ENCODE measurements around the gene TMEM267. TPM values are rescaled to one million over a fixed set of nuclear protein-coding genes. Genes with fewer than 3 reads are reported as not detected.
"Not testable (repeated sequence)": the region's sequence is repeated elsewhere in the genome, so short reads cannot be mapped to it uniquely, and the experiment has no call there.

The TMEM267 gene
- total RNA-seq, 1 experiment from 2014 or later: 6.0 TPM

GRCh38 chr5:43427306-43427705 is 56.4 kb downstream of the TMEM267 start (continued):
- no peak for TF ChIP-seq ZNF512 (CRISPR knock-in tag; IDR thresholded peaks at IDR 0.05; ENCODE audit: borderline replicate concordance)
- no peak for TF ChIP-seq NR2C2 (CRISPR knock-in tag; IDR thresholded peaks at IDR 0.05)

GRCh38 chr5:43425983-43426382 is 57.7 kb downstream of the TMEM267 start:
- Mint-ChIP-seq H3K9me3 (peaks cover 16% of the 10 kb centered on the region), H3K27ac (no peak overlapping the region), H3K36me3 (no peaks in the 10 kb centered on the region; the same call in none of the 2 replicates), H3K4me1 (no peaks in the 10 kb centered on the region), H3K27me3 (ENCODE audit: low read depth) (peaks cover 4% of the 10 kb centered on the region; the same call in 1 of the 2 replicates), H3K4me3 (no peak overlapping the region)
- DNase-seq (ENCODE audit: low spot score) (no peak), ATAC-seq (no peak)
- TF ChIP-seq HMGA2 (CRISPR knock-in tag; IDR thresholded peaks at IDR 0.05) (no peak), TCF7 (CRISPR knock-in tag; IDR thresholded peaks at IDR 0.05; ENCODE audit: low read depth) (no peak)
- ChIA-PET CTCF (no interaction called here), POLR2A (no interaction called here)

- H3K4me1 Mint-ChIP-seq; H3K27ac Mint-ChIP-seq; H3K36me3 Mint-ChIP-seq; DNase-seq (ENCODE audit: low spot score); ATAC-seq; CTCF ChIA-PET; H3K27me3 Mint-ChIP-seq (ENCODE audit: low read depth); H3K4me3 Mint-ChIP-seq; POLR2A ChIA-PET: not testable (repeated sequence)
- peaks cover 16% of the 10 kb centered on the region for H3K9me3 Mint-ChIP-seq
These were observed 60.6 kb downstream of the TMEM267 start for GRCh38 chr5:43423086-43423485.

- Mint-ChIP-seq H3K27me3 (ENCODE audit: low read depth) (peaks cover 4% of the 10 kb centered on the region; the same call in 1 of the 2 replicates), H3K36me3 (no peaks in the 10 kb centered on the region; the same call in none of the 2 replicates), H3K27ac (no peak overlapping the region), H3K9me3 (peaks cover 13% of the 10 kb centered on the region), H3K4me3 (no peak overlapping the region), H3K4me1 (peaks cover 4% of the 10 kb centered on the region)
- DNase-seq (ENCODE audit: low spot score) (no peak), ATAC-seq (no peak)
- POLR2A ChIA-PET: interaction anchor here (0.6 kb wide), 1 partner anchor 107 kb away, joined by 3 read pairs; no protein-coding TSS in a partner anchor
- TF ChIP-seq ZBTB21 (CRISPR knock-in tag; IDR thresholded peaks at IDR 0.05; ENCODE audit: borderline replicate concordance): no peak
- TF ChIP-seq ESRRA (CRISPR knock-in tag; IDR thresholded peaks at IDR 0.05; ENCODE audit: borderline replicate concordance): no peak
- no peak for TF ChIP-seq OVOL2 (CRISPR knock-in tag; IDR thresholded peaks at IDR 0.05; ENCODE audit: borderline replicate concordance)
- no peak for TF ChIP-seq TEAD4 (CRISPR knock-in tag; IDR thresholded peaks at IDR 0.05)
- TF ChIP-seq HMGA2 (CRISPR knock-in tag; IDR thresholded peaks at IDR 0.05): no peak
- CTCF ChIA-PET: no interaction called here
These were observed 61.5 kb downstream of the TMEM267 start for GRCh38 chr5:43422143-43422542.

GRCh38 chr5:43421450-43422133 is 62.1 kb downstream of the TMEM267 start:
- peaks cover 4% of the 10 kb centered on the region for H3K4me1 Mint-ChIP-seq
- CTCF ChIA-PET: interaction anchor here (1.4 kb wide), 1 partner anchor 62 kb away, joined by 8 read pairs; the partner anchor contains the start of gene TMEM267
- H3K27ac Mint-ChIP-seq: no peak overlapping the region
- no peaks in the 10 kb centered on the region for H3K27me3 Mint-ChIP-seq (ENCODE audit: low read depth)
- H3K9me3 Mint-ChIP-seq: peaks cover 7% of the 10 kb centered on the region
- no peaks in the 10 kb centered on the region; the same call in 1 of the 2 replicates for H3K36me3 Mint-ChIP-seq
- POLR2A ChIA-PET: interaction anchor here (0.6 kb wide), 1 partner anchor 108 kb away, joined by 3 read pairs; no protein-coding TSS in a partner anchor
- DNase-seq (ENCODE audit: low spot score) (no peak), ATAC-seq (no peak)
- no peak for TF ChIP-seq RELA (CRISPR knock-in tag; IDR thresholded peaks at IDR 0.05; ENCODE audit: borderline replicate concordance)
- no peak for TF ChIP-seq RORB (CRISPR knock-in tag; IDR thresholded peaks at IDR 0.05)
- TF ChIP-seq MLX (CRISPR knock-in tag; IDR thresholded peaks at IDR 0.05): no peak
- TF ChIP-seq ZNF532 (CRISPR knock-in tag; IDR thresholded peaks at IDR 0.05; ENCODE audit: borderline replicate concordance): no peak
- no peak for TF ChIP-seq ZNF512 (CRISPR knock-in tag; IDR thresholded peaks at IDR 0.05; ENCODE audit: borderline replicate concordance)
- H3K4me3 Mint-ChIP-seq: no peak overlapping the region

All from WTC11 (cell line).